ENCODE measurements around the gene GPATCH2. TPM values are rescaled to one million over a fixed set of nuclear protein-coding genes. Genes with fewer than 3 reads are reported as not detected.
A peak's percentile ranks its signal among the peaks of the same experiment; 100 is the strongest.

GPATCH2 gene
- total and polyA plus RNA-seq, 2 donors (not counting 1 experiment from before 2014, with no cell fraction given): 10.5 to 22.0 TPM

DNA sequence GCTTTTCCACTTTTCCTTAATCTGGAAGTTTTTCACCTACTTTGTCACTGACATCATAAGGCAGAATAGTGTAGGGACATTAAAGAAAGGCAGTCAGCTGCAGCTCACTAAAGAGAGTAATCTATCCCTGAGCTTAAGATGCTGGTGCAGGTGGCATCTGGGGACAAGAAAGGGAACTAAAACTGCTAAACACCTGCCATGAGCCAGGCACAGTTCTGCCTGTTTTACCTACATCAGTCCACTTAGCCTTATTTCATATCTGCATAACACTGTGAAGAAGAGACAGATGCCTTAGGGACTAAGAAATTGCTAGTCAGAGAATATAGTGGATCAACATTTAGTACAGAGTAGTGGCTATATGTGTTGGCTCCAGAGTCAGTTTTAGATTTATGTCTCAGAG lies 88.1 kb downstream of the GPATCH2 start:
- DNase-seq (ENCODE audit: low read depth in 2 of 2): no peak
- Histone ChIP-seq H3K4me2 (ENCODE audit: extremely low read depth, insufficient read depth, low read length) (no peak overlapping the region), H3K36me3 (ENCODE audit: control insufficient read depth, insufficient read depth, low read length) (no peaks in the 10 kb centered on the region), H2AFZ (ENCODE audit: low read length) (no peak overlapping the region), H3K9me3 (ENCODE audit: control insufficient read depth, insufficient read depth, low read depth, low read length) (no peaks in the 10 kb centered on the region), H3K79me2 (ENCODE audit: control insufficient read depth, insufficient read depth, low read length) (no peaks in the 10 kb centered on the region), H3K9ac (ENCODE audit: insufficient read depth, low read length) (no peak overlapping the region), H4K20me1 (ENCODE audit: control insufficient read depth, extremely low read depth, insufficient read depth, low read length) (no peaks in the 10 kb centered on the region), H3K4me3 (replicated peaks in 1 of 4; ENCODE audit: control extremely low read depth in 1 of 4, insufficient read depth in 1 of 4, low read depth in 3 of 4, low read length in 4 of 4) (no peak overlapping the region), H3K27ac (ENCODE audit: insufficient read depth, low read length) (no peak overlapping the region), H3K4me1 (ENCODE audit: control insufficient read depth, extremely low read depth, insufficient read depth, low read length) (no peaks in the 10 kb centered on the region), H3K27me3 (ENCODE audit: control insufficient read depth, insufficient read depth, low read length) (no peaks in the 10 kb centered on the region)
- no peak for TF ChIP-seq EZH2 (IDR thresholded peaks at IDR 0.05; ENCODE audit: low read length, missing control alignments)
- TF ChIP-seq, protein P1, sequence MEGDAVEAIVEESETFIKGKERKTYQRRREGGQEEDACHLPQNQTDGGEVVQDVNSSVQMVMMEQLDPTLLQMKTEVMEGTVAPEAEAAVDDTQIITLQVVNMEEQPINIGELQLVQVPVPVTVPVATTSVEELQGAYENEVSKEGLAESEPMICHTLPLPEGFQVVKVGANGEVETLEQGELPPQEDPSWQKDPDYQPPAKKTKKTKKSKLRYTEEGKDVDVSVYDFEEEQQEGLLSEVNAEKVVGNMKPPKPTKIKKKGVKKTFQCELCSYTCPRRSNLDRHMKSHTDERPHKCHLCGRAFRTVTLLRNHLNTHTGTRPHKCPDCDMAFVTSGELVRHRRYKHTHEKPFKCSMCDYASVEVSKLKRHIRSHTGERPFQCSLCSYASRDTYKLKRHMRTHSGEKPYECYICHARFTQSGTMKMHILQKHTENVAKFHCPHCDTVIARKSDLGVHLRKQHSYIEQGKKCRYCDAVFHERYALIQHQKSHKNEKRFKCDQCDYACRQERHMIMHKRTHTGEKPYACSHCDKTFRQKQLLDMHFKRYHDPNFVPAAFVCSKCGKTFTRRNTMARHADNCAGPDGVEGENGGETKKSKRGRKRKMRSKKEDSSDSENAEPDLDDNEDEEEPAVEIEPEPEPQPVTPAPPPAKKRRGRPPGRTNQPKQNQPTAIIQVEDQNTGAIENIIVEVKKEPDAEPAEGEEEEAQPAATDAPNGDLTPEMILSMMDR (conservative IDR thresholded peaks at IDR 0.05 in 1 of 2, IDR thresholded peaks at IDR 0.05 in 1 of 2; ENCODE audit: low read depth in 1 of 2, low read length in 2 of 2): no peak

- H3K4me2 ChIP-seq (ENCODE audit: extremely low read depth, insufficient read depth, low read length): no peak overlapping the region
- DNase-seq (ENCODE audit: low read depth in 2 of 2): peak in 1 of 2 donors; percentile 21
- H3K27me3 ChIP-seq (ENCODE audit: control insufficient read depth, insufficient read depth, low read length): no peaks in the 10 kb centered on the region
- no peak overlapping the region for H3K27ac ChIP-seq (ENCODE audit: insufficient read depth, low read length)
- no peaks in the 10 kb centered on the region for H3K4me1 ChIP-seq (ENCODE audit: control insufficient read depth, extremely low read depth, insufficient read depth, low read length)
- no peaks in the 10 kb centered on the region for H4K20me1 ChIP-seq (ENCODE audit: control insufficient read depth, extremely low read depth, insufficient read depth, low read length)
- no peaks in the 10 kb centered on the region for H3K79me2 ChIP-seq (ENCODE audit: control insufficient read depth, insufficient read depth, low read length)
- H3K9me3 ChIP-seq (ENCODE audit: control insufficient read depth, insufficient read depth, low read depth, low read length): no peaks in the 10 kb centered on the region
- H3K4me3 ChIP-seq (replicated peaks in 1 of 4; ENCODE audit: control extremely low read depth in 1 of 4, insufficient read depth in 1 of 4, low read depth in 3 of 4, low read length in 4 of 4): no peak overlapping the region
- H3K9ac ChIP-seq (ENCODE audit: insufficient read depth, low read length): no peak overlapping the region
- no peak for TF ChIP-seq EZH2 (IDR thresholded peaks at IDR 0.05; ENCODE audit: low read length, missing control alignments)
- TF ChIP-seq, protein P1 (conservative IDR thresholded peaks at IDR 0.05 in 1 of 2, IDR thresholded peaks at IDR 0.05 in 1 of 2; ENCODE audit: low read depth in 1 of 2, low read length in 2 of 2): no peak
- H3K36me3 ChIP-seq (ENCODE audit: control insufficient read depth, insufficient read depth, low read length): no peaks in the 10 kb centered on the region
- H2AFZ ChIP-seq (ENCODE audit: low read length): no peak overlapping the region
Measured at GRCh38 chr1:217542136-217542777, 88.6 kb downstream of the GPATCH2 start.

DNA sequence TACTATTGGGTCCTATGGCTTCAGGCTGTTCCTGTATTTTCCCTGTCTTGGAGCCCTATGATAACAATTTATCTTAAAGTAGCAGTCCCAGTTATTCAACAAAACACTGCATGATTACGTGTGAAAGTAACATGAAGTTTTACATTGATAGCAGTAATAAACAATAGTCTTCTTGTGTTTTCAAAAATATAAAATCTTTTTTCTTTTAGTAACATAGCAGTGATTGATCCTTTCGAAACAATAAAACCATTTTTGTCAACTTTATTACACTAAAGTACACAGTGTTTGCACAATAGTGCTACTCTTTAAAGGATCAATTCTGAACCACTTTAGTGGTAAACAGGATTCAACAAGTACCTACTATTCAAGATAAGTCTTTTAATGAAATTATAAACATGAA lies 90.6 kb downstream of the GPATCH2 start:
- no peaks in the 10 kb centered on the region for H3K36me3 ChIP-seq (ENCODE audit: control insufficient read depth, insufficient read depth, low read length)
- no peaks in the 10 kb centered on the region for H3K4me1 ChIP-seq (ENCODE audit: control insufficient read depth, extremely low read depth, insufficient read depth, low read length)
- H3K9ac ChIP-seq (ENCODE audit: insufficient read depth, low read length): no peak overlapping the region
- no peak overlapping the region for H3K27ac ChIP-seq (ENCODE audit: insufficient read depth, low read length)
- no peak overlapping the region for H3K4me3 ChIP-seq (replicated peaks in 1 of 4; ENCODE audit: control extremely low read depth in 1 of 4, insufficient read depth in 1 of 4, low read depth in 3 of 4, low read length in 4 of 4)
- no peak overlapping the region for H3K4me2 ChIP-seq (ENCODE audit: extremely low read depth, insufficient read depth, low read length)
- H3K27me3 ChIP-seq (ENCODE audit: control insufficient read depth, insufficient read depth, low read length): no peaks in the 10 kb centered on the region
- no peak overlapping the region for H2AFZ ChIP-seq (ENCODE audit: low read length)
- DNase-seq (ENCODE audit: low read depth in 2 of 2): no peak
- H4K20me1 ChIP-seq (ENCODE audit: control insufficient read depth, extremely low read depth, insufficient read depth, low read length): no peaks in the 10 kb centered on the region
- no peak for TF ChIP-seq EZH2 (IDR thresholded peaks at IDR 0.05; ENCODE audit: low read length, missing control alignments)
- TF ChIP-seq, protein P1 (conservative IDR thresholded peaks at IDR 0.05 in 1 of 2, IDR thresholded peaks at IDR 0.05 in 1 of 2; ENCODE audit: low read depth in 1 of 2, low read length in 2 of 2): no peak
- no peaks in the 10 kb centered on the region for H3K79me2 ChIP-seq (ENCODE audit: control insufficient read depth, insufficient read depth, low read length)
- H3K9me3 ChIP-seq (ENCODE audit: control insufficient read depth, insufficient read depth, low read depth, low read length): no peaks in the 10 kb centered on the region

Data from fibroblast of lung (primary cell).